Tibial nerve (tissue), 4 donors: ENCODE measurements around the gene STK33. TPM values are rescaled to one million over a fixed set of nuclear protein-coding genes. Genes with fewer than 3 reads are reported as not detected.

ENCODE experiments used
- DNase-seq, 2 donors: peaks; one replicate each; pipeline ENCODE4 v3.0.0-alpha.2; 2019; ENCODE audit warnings: low spot score in 2 of 2
- H3K27ac ChIP-seq, 4 donors: fragments of 200-600 bp; sonication (generic) in 3 of 4; one replicate each; pipeline ENCODE4 v1.5.1; 2017 to 2019; ENCODE audit warnings: mild to moderate bottlenecking in 1 of 4
- H3K27me3 ChIP-seq, 2 donors: fragments of 200-600 bp; sonication (generic) in 1 of 2; one replicate each; pipeline versions ENCODE4 v1.5.1 to v1.6.0; 2017 to 2019
- H3K36me3 ChIP-seq, 3 donors: fragments of 200-600 bp; sonication (generic); one replicate each; pipeline ENCODE4 v1.5.1; 2018 to 2019
- H3K4me1 ChIP-seq, 4 donors: fragments of 200-600 bp; sonication (generic) in 3 of 4; one replicate each; pipeline ENCODE4 v1.5.1; 2017 to 2019
- H3K4me3 ChIP-seq, 4 donors: fragments of 200-600 bp; sonication (generic) in 3 of 4; one replicate each; pipeline ENCODE4 v1.5.1; 2017 to 2019; ENCODE audit warnings: mild to moderate bottlenecking in 1 of 4, moderate library complexity in 1 of 4
- H3K9me3 ChIP-seq, 4 donors: fragments of 200-600 bp; sonication (generic) in 3 of 4; one replicate each; pipeline ENCODE4 v1.5.1; 2017 to 2019
- CTCF ChIP-seq, 5 experiments: fragments of 200-600 bp in 3 of 5; fragments of 450-650 bp in 2 of 5; sonication (generic) in 3 of 5; IDR thresholded peaks; one replicate each; pipeline ENCODE4 v1.5.1; 2016 to 2019; ENCODE audit warnings: antibody characterized with exemption in 5 of 5, mild to moderate bottlenecking in 3 of 5, moderate library complexity in 2 of 5
- EP300 ChIP-seq, 2 donors: sonication (generic); formaldehyde crosslinking; IDR thresholded peaks; one replicate each; pipeline ENCODE4 v1.6.1; 2017; ENCODE audit warnings: antibody characterized with exemption in 2 of 2, mild to moderate bottlenecking in 1 of 2
- POLR2A ChIP-seq, 2 donors: fragments of 450-650 bp; IDR thresholded peaks; one replicate each; pipeline ENCODE4 v1.6.1; 2017; ENCODE audit warnings: antibody characterized with exemption in 2 of 2, mild to moderate bottlenecking in 2 of 2, moderate library complexity in 2 of 2
- WGBS, 2 donors: methylation state at CpG; one replicate each; pipeline ENCODE4 v1.1.5; 2018; 5-methylcytosine and 5-hydroxymethylcytosine counted together
- total RNA-seq, 4 donors: library from RNA; depleted of rRNA; stranded (reverse); fragments of >200 nt; gene quantifications; one replicate each; pipeline ENCODE4 v1.1.0, GENCODE V29; 2016

Gene STK33
- total RNA-seq, 4 donors from 2014 or later: 3.6 to 6.8 (median 5.0) TPM

DNA sequence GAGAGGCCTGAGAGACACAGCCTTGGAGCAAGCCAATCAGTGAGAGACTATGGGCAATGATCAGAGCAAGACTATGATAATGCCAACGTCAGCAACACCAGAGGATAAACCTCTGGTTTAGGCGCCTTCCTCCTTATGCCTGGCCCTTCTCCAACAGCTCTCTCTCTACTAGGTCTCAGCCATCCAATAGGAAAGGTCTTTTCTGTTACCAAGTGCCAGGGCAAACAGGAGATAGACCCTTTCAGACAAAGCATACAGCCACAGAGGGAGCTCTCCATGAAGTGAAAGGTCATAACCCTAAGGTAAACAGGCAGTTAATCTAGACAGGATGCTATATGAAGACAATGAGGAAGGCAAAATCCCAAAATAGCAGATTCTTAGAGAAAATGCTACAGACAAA lies 9.5 kb downstream of the STK33 start:
- 53 to 59% methylated on average over 2 of the region's 2 CpGs for WGBS, 2 donors
- TF ChIP-seq CTCF (IDR thresholded peaks at IDR 0.05): no peak
- TF ChIP-seq EP300 (IDR thresholded peaks at IDR 0.05): no peak
- no peak for TF ChIP-seq POLR2A (IDR thresholded peaks at IDR 0.05)
- DNase-seq: no peak
- H3K27ac ChIP-seq: no peak overlapping the region
- no peak overlapping the region for H3K4me3 ChIP-seq
- H3K9me3 ChIP-seq: peaks cover 0 to 6% (median 0%) of the 10 kb centered on the region in 4 donors
- H3K27me3 ChIP-seq: no peaks in the 10 kb centered on the region
- no peaks in the 10 kb centered on the region for H3K4me1 ChIP-seq
- no peaks in the 10 kb centered on the region for H3K36me3 ChIP-seq

- Histone ChIP-seq H3K27me3 (no peaks in the 10 kb centered on the region), H3K27ac (no peak overlapping the region), H3K9me3 (peaks cover 0 to 6% (median 0%) of the 10 kb centered on the region in 4 donors), H3K4me3 (no peak overlapping the region), H3K36me3 (no peaks in the 10 kb centered on the region), H3K4me1 (no peaks in the 10 kb centered on the region)
- WGBS, 2 donors: 56 to 69% methylated on average over 1 of the region's 1 CpG
- no peak for TF ChIP-seq CTCF (IDR thresholded peaks at IDR 0.05)
- no peak for TF ChIP-seq POLR2A (IDR thresholded peaks at IDR 0.05)
- no peak for DNase-seq
Observed at GRCh38 chr11:8584082-8584481, 9.9 kb downstream of the STK33 start.

- Histone ChIP-seq H3K4me1 (no peaks in the 10 kb centered on the region), H3K9me3 (peaks cover 0 to 6% (median 3%) of the 10 kb centered on the region in 4 donors), H3K27me3 (no peaks in the 10 kb centered on the region), H3K4me3 (no peak overlapping the region), H3K36me3 (no peaks in the 10 kb centered on the region), H3K27ac (no peak overlapping the region)
- no peak for DNase-seq
- WGBS, 2 donors: 79 to 82% methylated on average over 3 of the region's 3 CpGs
- TF ChIP-seq POLR2A (IDR thresholded peaks at IDR 0.05) (no peak), CTCF (IDR thresholded peaks at IDR 0.05) (no peak), EP300 (IDR thresholded peaks at IDR 0.05) (no peak)
Observed at GRCh38 chr11:8581300-8581699, 12.7 kb downstream of the STK33 start.

DNA sequence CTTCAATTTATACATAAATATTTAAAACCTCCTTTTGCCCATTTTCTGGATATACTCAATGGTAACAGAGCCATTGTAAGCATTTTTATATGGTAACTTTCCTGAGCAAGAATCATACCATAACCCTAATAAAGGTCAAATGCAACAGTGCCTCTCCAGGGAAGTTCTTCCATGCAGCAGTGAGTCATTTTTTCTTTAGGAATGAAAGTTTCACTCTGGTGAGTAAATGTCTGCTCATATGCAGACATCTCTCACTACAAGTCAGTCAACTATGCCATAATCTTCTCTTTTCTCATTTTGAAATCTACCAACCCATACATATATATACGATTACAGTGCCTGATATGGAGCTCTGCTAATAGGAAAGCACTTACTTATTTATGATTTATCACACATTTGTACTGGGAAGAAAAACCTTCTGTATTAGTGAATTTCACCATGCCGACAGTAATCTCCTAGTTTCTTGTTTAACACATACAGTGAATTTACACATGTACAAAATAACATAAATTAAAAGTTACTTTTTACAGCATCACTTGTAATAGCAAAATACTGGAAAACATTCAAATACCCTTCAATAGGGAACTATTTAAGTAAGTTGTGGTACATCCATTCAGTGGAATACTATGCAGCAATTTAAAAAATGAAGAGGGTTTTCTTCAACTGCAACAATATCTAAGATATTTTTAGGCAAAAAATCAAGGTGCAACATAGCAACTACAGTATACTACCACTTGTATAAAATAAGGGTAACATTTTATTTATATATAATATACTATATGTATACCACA lies 16.0 kb downstream of the STK33 start:
- no peak for TF ChIP-seq EP300 (IDR thresholded peaks at IDR 0.05)
- no peak for TF ChIP-seq POLR2A (IDR thresholded peaks at IDR 0.05)
- TF ChIP-seq CTCF (IDR thresholded peaks at IDR 0.05): no peak
- H3K36me3 ChIP-seq: no peaks in the 10 kb centered on the region
- H3K27ac ChIP-seq: no peak overlapping the region
- no peaks in the 10 kb centered on the region for H3K4me1 ChIP-seq
- peaks cover 0 to 6% (median 3%) of the 10 kb centered on the region in 4 donors for H3K9me3 ChIP-seq
- no peak for DNase-seq
- no peak overlapping the region for H3K4me3 ChIP-seq
- no peaks in the 10 kb centered on the region for H3K27me3 ChIP-seq
- 98 to 100% methylated on average over 2 of the region's 2 CpGs for WGBS, 2 donors

- Histone ChIP-seq H3K9me3 (peaks cover 0 to 6% (median 3%) of the 10 kb centered on the region in 4 donors), H3K4me1 (no peaks in the 10 kb centered on the region), H3K4me3 (no peak overlapping the region), H3K36me3 (no peaks in the 10 kb centered on the region), H3K27ac (no peak overlapping the region), H3K27me3 (no peaks in the 10 kb centered on the region)
- DNase-seq: no peak
- TF ChIP-seq EP300 (IDR thresholded peaks at IDR 0.05): no peak
- WGBS, 2 donors: 100% methylated on average over 1 of the region's 1 CpG
Observed at GRCh38 chr11:8574798-8575197, 19.2 kb downstream of the STK33 start.
